HFFc6 (cell line): ENCODE results near the gene ABCB11. TPM values are rescaled to one million over a fixed set of nuclear protein-coding genes. Genes with fewer than 3 reads are reported as not detected.

ENCODE experiments used
- DNase-seq: peaks from one replicate; pipeline ENCODE4 v3.0.0-alpha.2; 2018
- H3K27ac Mint-ChIP-seq: 2 replicates; pipeline ENCODE4 v1.8.0; 2020; ENCODE audit warnings: mild to moderate bottlenecking, mixed read lengths
- H3K27me3 Mint-ChIP-seq: 2 replicates; pipeline ENCODE4 v1.8.0; 2021; ENCODE audit warnings: mild to moderate bottlenecking, moderate library complexity, mixed read lengths; ENCODE audit not compliant: insufficient read depth
- H3K36me3 Mint-ChIP-seq: 2 replicates; pipeline ENCODE4 v1.8.0; 2021; ENCODE audit warnings: low read depth, mixed read lengths
- H3K4me1 Mint-ChIP-seq: 2 replicates; pipeline ENCODE4 v1.8.0; 2020; ENCODE audit warnings: low read depth, mixed read lengths
- H3K4me3 Mint-ChIP-seq: 2 replicates; pipeline ENCODE4 v1.8.0; 2020; ENCODE audit warnings: mild to moderate bottlenecking, moderate library complexity, mixed read lengths
- H3K9me3 Mint-ChIP-seq: 2 replicates; pipeline ENCODE4 v1.8.0; 2020; ENCODE audit warnings: mild to moderate bottlenecking, mixed read lengths
- CTCF ChIP-seq: fragments of 200-600 bp; sonication (generic); IDR thresholded peaks from 2 replicates; pipeline ENCODE4 v1.5.0; 2021; ENCODE audit warnings: antibody characterized with exemption, mild to moderate bottlenecking
- total RNA-seq, 6 experiments: library from RNA; stranded (reverse); fragmentation: NEBNext Ultra II Directional; extraction: Animal tissue kit (Norgen Biotek cat#: 25700); gene quantifications; 2 replicates in 1 of 6; 3 replicates in 5 of 6; pipeline ENCODE4 v1.2.3, GENCODE V29; 2021

ABCB11 gene
- total RNA-seq, 6 experiments from 2014 or later = 0.02 TPM; not detected in 5

DNA sequence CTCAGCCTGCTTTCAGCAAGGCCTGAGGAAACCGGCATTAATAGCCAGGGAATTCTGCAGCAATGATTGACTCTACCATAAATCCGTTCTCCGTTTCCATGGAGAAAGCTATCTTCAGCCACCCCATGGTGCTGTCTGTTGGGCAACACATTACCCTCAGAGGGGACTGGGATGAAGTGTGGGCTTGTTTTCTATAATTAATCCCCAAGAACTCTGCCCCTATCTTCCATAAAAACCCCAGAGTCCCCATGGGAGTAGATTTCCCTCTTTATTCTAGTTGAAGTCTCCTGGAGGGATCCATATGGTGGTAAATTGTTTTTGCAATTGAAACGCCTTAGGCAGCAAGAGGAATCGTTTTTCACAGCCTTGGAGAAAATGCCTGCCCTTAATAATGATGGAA is 120.8 kb downstream of the ABCB11 start:
- H3K4me1 Mint-ChIP-seq = no peaks in the 10 kb centered on the region
- H3K4me3 Mint-ChIP-seq = no peak overlapping the region
- no peaks in the 10 kb centered on the region for H3K9me3 Mint-ChIP-seq
- peaks cover 10% of the 10 kb centered on the region for H3K27me3 Mint-ChIP-seq
- no peak overlapping the region for H3K27ac Mint-ChIP-seq
- H3K36me3 Mint-ChIP-seq = no peaks in the 10 kb centered on the region
- DNase-seq = no peak
- TF ChIP-seq CTCF = no peak

GRCh38 chr2:168907940-168908662 is 123.0 kb downstream of the ABCB11 start:
- Mint-ChIP-seq H3K27me3 (peaks cover 9% of the 10 kb centered on the region), H3K36me3 (no peaks in the 10 kb centered on the region), H3K27ac (no peak overlapping the region), H3K4me3 (no peak overlapping the region), H3K4me1 (no peaks in the 10 kb centered on the region), H3K9me3 (no peaks in the 10 kb centered on the region)
- DNase-seq = no peak
- TF ChIP-seq CTCF = no peak

GRCh38 chr2:168904358-168904757 is 126.8 kb downstream of the ABCB11 start:
- no peaks in the 10 kb centered on the region for H3K9me3 Mint-ChIP-seq
- H3K27ac Mint-ChIP-seq = no peak overlapping the region
- no peak for TF ChIP-seq CTCF
- no peak overlapping the region for H3K4me3 Mint-ChIP-seq
- no peak for DNase-seq
- peaks cover 7% of the 10 kb centered on the region for H3K27me3 Mint-ChIP-seq
- no peaks in the 10 kb centered on the region for H3K36me3 Mint-ChIP-seq
- no peaks in the 10 kb centered on the region for H3K4me1 Mint-ChIP-seq

DNA sequence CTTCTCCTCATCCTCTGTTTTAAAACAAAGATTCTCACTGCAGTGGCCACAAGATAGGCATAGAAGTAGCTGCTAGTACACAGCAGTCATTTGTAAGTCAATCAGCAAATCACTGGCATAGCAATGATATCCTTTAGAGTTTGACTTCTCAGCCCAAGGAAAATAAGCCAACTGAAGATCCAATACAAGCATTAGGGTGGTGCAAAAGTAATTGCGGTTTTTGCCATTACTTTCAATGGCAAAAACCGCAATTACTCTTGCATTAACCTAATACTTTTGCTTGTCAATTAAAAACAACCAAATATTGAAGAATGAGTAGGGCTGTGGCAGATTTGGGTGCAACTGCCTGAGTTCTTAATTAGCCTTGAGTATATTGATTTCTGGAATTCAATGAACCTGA is 127.2 kb downstream of the ABCB11 start:
- no peak for DNase-seq
- no peak overlapping the region for H3K27ac Mint-ChIP-seq
- peaks cover 3% of the 10 kb centered on the region for H3K27me3 Mint-ChIP-seq
- H3K4me1 Mint-ChIP-seq = no peaks in the 10 kb centered on the region
- H3K36me3 Mint-ChIP-seq = no peaks in the 10 kb centered on the region
- no peaks in the 10 kb centered on the region for H3K9me3 Mint-ChIP-seq
- no peak for TF ChIP-seq CTCF
- H3K4me3 Mint-ChIP-seq = no peak overlapping the region

DNA sequence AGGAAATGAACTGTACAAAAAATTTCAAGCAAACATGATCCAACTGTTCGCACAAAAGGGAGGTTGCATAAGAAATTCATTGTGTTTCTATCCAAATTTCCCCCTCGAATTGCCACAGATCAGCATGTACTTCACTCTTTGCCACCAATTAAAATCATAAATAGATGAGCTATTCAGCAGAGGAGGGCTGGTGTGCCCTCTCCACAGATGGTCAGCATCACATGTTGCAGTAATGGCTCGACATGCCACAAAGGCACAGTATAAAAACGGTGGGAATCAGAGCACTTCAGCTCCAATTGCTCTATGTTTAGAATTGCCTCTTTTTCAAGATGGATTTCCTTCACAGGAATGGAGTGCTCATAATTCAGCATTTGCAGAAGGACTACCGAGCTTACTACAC is 130.1 kb downstream of the ABCB11 start, which contains the start of gene G6PC2:
TSS of gene G6PC2 (plus strand) at position 289 of the 400 bp plus-strand sequence. CDS start at position 330, 41 bp downstream.
- H3K27ac Mint-ChIP-seq = no peak within 1 kb of the TSS
- H3K9me3 Mint-ChIP-seq = no peaks in the 10 kb centered on the region
- H3K36me3 Mint-ChIP-seq = no peaks in the 10 kb centered on the region
- no peak within 1 kb of the TSS for H3K4me3 Mint-ChIP-seq
- H3K4me1 Mint-ChIP-seq = no peaks in the 10 kb centered on the region
- no peak for DNase-seq
- peaks cover 5% of the 10 kb centered on the region for H3K27me3 Mint-ChIP-seq
- no peak for TF ChIP-seq CTCF
